Endodermal cell (in vitro differentiated cells): ENCODE results near the gene SLC16A12. TPM values are rescaled to one million over a fixed set of nuclear protein-coding genes. Genes with fewer than 3 reads are reported as not detected.

Experiments used
- DNase-seq: peaks from one replicate; pipeline ENCODE4 v3.0.0-alpha.2; 2017
- H3K27ac ChIP-seq: 2 replicates; pipeline ENCODE4 v1.5.1; 2013; ENCODE audit warnings: mild to moderate bottlenecking, low read depth, low read length, moderate library complexity
- H3K27me3 ChIP-seq: 2 replicates; pipeline ENCODE4 v1.6.1; 2013; ENCODE audit warnings: mild to moderate bottlenecking, low read length, moderate library complexity; ENCODE audit not compliant: insufficient read depth, control insufficient read depth, poor library complexity, severe bottlenecking
- H3K36me3 ChIP-seq: 2 replicates; pipeline ENCODE4 v1.7.0; 2013; ENCODE audit warnings: mild to moderate bottlenecking, low read length, moderate library complexity; ENCODE audit not compliant: control insufficient read depth, insufficient read depth
- H3K4me1 ChIP-seq: one replicate; pipeline ENCODE4 v1.7.0; 2013; ENCODE audit warnings: low read length; ENCODE audit not compliant: control insufficient read depth, insufficient read depth
- H3K4me3 ChIP-seq: 2 replicates; pipeline ENCODE4 v1.5.1; 2013; ENCODE audit warnings: mild to moderate bottlenecking, low read length, moderate library complexity
- H3K9ac ChIP-seq: 2 replicates; pipeline ENCODE4 v1.6.1; 2013; ENCODE audit warnings: mild to moderate bottlenecking, low read length, moderate library complexity; ENCODE audit not compliant: poor library complexity, severe bottlenecking; ENCODE audit errors: extremely low read depth
- H3K9me3 ChIP-seq: 2 replicates; pipeline ENCODE4 v1.6.1; 2013; ENCODE audit warnings: mild to moderate bottlenecking, low read length, moderate library complexity; ENCODE audit not compliant: control insufficient read depth
- H3K27ac Mint-ChIP-seq: 2 replicates; pipeline ENCODE4 v1.8.0; 2020; ENCODE audit warnings: mixed read lengths
- H3K27me3 Mint-ChIP-seq: 2 replicates; pipeline ENCODE4 v1.8.0; 2021; ENCODE audit warnings: mild to moderate bottlenecking, mixed read lengths; ENCODE audit not compliant: insufficient read depth
- H3K36me3 Mint-ChIP-seq: 2 replicates; pipeline ENCODE4 v1.8.0; 2020; ENCODE audit warnings: low read depth, mixed read lengths
- H3K4me1 Mint-ChIP-seq: 2 replicates; pipeline ENCODE4 v1.8.0; 2020; ENCODE audit warnings: mixed read lengths
- H3K4me3 Mint-ChIP-seq: 2 replicates; pipeline ENCODE4 v1.8.0; 2020; ENCODE audit warnings: mild to moderate bottlenecking, moderate library complexity, mixed read lengths
- H3K9me3 Mint-ChIP-seq: 2 replicates; pipeline ENCODE4 v1.8.0; 2020; ENCODE audit warnings: mild to moderate bottlenecking, mixed read lengths
- CTCF ChIP-seq: fragments of 200-600 bp; sonication (generic); conservative IDR thresholded peaks from 2 replicates; pipeline ENCODE4 v1.5.0; 2021; ENCODE audit warnings: antibody characterized with exemption, mild to moderate bottlenecking
- WGBS, 2 experiments: methylation state at CpG; one replicate each; pipeline versions ENCODE4 v1.1.5 to v1.1.7; 2013; ENCODE audit warnings: missing lambda C conversion rate in 2 of 2, mixed read lengths in 1 of 2; ENCODE audit not compliant: insufficient coverage in 1 of 2, insufficient read length in 1 of 2; 5-methylcytosine and 5-hydroxymethylcytosine counted together
- total RNA-seq, 2 donors: library from RNA; stranded (reverse); fragmentation: NEBNext Ultra II Directional in 1 of 2; extraction: Animal tissue kit (Norgen Biotek cat#: 25700) in 1 of 2; gene quantifications; 2 replicates in 1 of 2; 3 replicates in 1 of 2; pipeline ENCODE4 v1.2.1, GENCODE V29; 2021

SLC16A12 gene
- total RNA-seq, 2 donors from 2014 or later: 0.33 to 2.3 TPM

GRCh38 chr10:89550509-89550908, 15.1 kb upstream of the SLC16A12 start:
- H3K4me3 Mint-ChIP-seq: no peak overlapping the region
- H3K36me3 Mint-ChIP-seq: no peaks in the 10 kb centered on the region
- TF ChIP-seq CTCF: no peak
- H3K27ac Mint-ChIP-seq: no peak overlapping the region
- no peak overlapping the region for H3K9ac ChIP-seq
- H3K36me3 ChIP-seq: no peaks in the 10 kb centered on the region
- H3K27me3 Mint-ChIP-seq: no peaks in the 10 kb centered on the region
- no peak for DNase-seq
- H3K27ac ChIP-seq: no peak overlapping the region
- peaks cover 20% of the 10 kb centered on the region for H3K4me1 Mint-ChIP-seq
- no peaks in the 10 kb centered on the region for H3K9me3 ChIP-seq
- no peak overlapping the region for H3K4me3 ChIP-seq
- no peaks in the 10 kb centered on the region for H3K27me3 ChIP-seq
- peaks cover 3% of the 10 kb centered on the region for H3K4me1 ChIP-seq
- WGBS, 2 experiments: 96 to 100% methylated on average over 1 to 5 of the region's 5 CpGs
- peaks cover 21% of the 10 kb centered on the region for H3K9me3 Mint-ChIP-seq

- no peaks in the 10 kb centered on the region for H3K9me3 ChIP-seq
- H3K4me3 ChIP-seq: no peak overlapping the region
- H3K4me1 ChIP-seq: peaks cover 3% of the 10 kb centered on the region
- H3K27ac ChIP-seq: no peak overlapping the region
- H3K27me3 ChIP-seq: no peaks in the 10 kb centered on the region
- no peak for TF ChIP-seq CTCF
- H3K36me3 ChIP-seq: no peaks in the 10 kb centered on the region
- H3K4me3 Mint-ChIP-seq: no peak overlapping the region
- no peak overlapping the region for H3K27ac Mint-ChIP-seq
- H3K9me3 Mint-ChIP-seq: peaks cover 23% of the 10 kb centered on the region
- H3K36me3 Mint-ChIP-seq: no peaks in the 10 kb centered on the region
- no peak overlapping the region for H3K9ac ChIP-seq
- DNase-seq: no peak
- no peaks in the 10 kb centered on the region for H3K27me3 Mint-ChIP-seq
- peaks cover 13% of the 10 kb centered on the region for H3K4me1 Mint-ChIP-seq
- 94% methylated on average over 1 of the region's 1 CpG; no CpG with 5 or more reads in 1 of the 2 experiments for WGBS, 2 experiments
These were observed 14.1 kb upstream of the SLC16A12 start for GRCh38 chr10:89549510-89549909.

- WGBS, 2 experiments: 90 to 93% methylated on average over 6 of the region's 6 CpGs
These were observed 13.3 kb upstream of the SLC16A12 start for GRCh38 chr10:89548673-89549072.

More at GRCh38 chr10:89548673-89549072, 13.3 kb upstream of the SLC16A12 start:
- H3K27ac ChIP-seq: no peak overlapping the region
- DNase-seq: no peak
- no peak overlapping the region for H3K9ac ChIP-seq
- Mint-ChIP-seq H3K27me3 (no peaks in the 10 kb centered on the region), H3K9me3 (peaks cover 23% of the 10 kb centered on the region), H3K4me1 (peaks cover 8% of the 10 kb centered on the region), H3K36me3 (no peaks in the 10 kb centered on the region), H3K4me3 (no peak overlapping the region), H3K27ac (no peak overlapping the region)
- no peaks in the 10 kb centered on the region for H3K27me3 ChIP-seq
- no peak for TF ChIP-seq CTCF
- no peaks in the 10 kb centered on the region for H3K9me3 ChIP-seq
- H3K4me3 ChIP-seq: no peak overlapping the region
- H3K4me1 ChIP-seq: no peaks in the 10 kb centered on the region
- no peaks in the 10 kb centered on the region for H3K36me3 ChIP-seq
